GM19452 (cell line): Measurements from ENCODE around the gene OGFOD1.

Experiments used
- ATAC-seq: cut with Tn5 transposase; IDR thresholded peaks from one replicate; pipeline ENCODE4 v1.9.1; 2021; ENCODE audit not compliant: unreplicated experiment

Gene OGFOD1

DNA sequence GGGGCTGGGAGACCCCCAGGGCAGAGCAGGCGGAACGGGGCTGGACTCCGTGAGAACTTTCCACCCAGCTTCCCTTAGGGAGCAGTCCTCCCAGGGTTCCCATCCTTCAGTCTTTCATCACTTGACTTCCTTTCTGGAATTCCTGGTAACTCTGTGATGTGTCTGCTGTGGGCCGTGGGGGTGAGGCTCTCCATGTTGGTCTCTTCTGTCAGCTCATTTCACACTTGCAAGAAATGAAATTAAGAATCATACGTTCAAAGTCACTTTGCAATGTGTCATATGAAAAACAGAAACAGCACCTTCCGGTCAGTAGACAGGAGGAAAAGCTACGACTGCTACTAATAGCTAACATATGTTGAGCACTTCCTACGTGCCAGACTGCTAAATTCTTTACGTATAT lies 73.9 kb downstream of the OGFOD1 start:
- no peak for ATAC-seq
